NT2/D1 (cell line): ENCODE results near the gene PPIP5K2.

Experiments
- SUZ12 ChIP-seq: IDR thresholded peaks from 2 replicates; pipeline ENCODE4 v1.6.1; 2011; ENCODE audit not compliant: insufficient read length, insufficient read depth; ENCODE audit errors: extremely low read depth
- YY1 ChIP-seq: IDR thresholded peaks from 2 replicates; pipeline ENCODE4 v1.6.1; 2011; ENCODE audit not compliant: insufficient read length, insufficient read depth

DNA sequence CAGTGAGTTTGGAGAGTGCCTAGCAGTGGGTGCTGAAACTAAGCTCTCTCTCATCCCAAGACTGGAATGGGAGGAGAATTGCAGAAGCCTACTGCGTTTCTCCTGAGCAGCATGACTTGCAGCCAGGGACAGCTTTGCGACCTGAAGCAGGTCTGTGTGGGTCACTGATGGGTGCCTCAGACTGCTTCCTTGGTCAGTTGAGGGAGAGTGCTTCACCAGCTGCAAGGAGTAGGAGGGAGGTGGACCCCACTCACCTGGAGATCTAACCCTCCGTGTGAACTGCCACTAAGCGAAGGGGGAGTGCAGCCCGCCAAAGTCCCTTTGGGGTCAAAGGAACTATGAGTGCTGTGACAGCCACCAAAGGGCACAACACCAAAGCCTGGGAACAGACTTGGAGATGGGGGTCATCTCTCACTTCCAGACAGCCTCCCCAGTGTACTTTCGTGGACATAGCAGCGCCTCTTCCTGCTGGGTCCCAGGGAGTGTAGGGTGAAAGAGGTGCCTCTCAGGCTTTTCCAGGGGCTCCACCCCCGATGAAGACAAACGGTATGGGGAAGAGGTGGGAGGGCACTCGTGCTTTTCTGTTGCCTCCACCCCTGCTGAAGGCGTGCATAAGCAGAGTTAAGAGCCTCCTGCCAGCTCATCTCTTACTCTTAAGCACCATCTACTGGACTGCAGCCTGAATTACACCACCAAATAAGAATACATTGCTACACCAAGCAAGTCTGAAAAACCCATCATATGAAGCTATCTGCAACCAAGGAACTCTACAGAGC, 104.2 kb downstream of the PPIP5K2 start:
- TF ChIP-seq SUZ12: no peak
- no peak for TF ChIP-seq YY1
